ENCODE measurements around the gene SFRP2.

- TF ChIP-seq CTCF (IDR thresholded peaks at IDR 0.05) (no peak), POLR2A (IDR thresholded peaks at IDR 0.05) (no peak), POLR2AphosphoS5 (IDR thresholded peaks at IDR 0.05; ENCODE audit: insufficient read depth in 1 of 2, low read depth in 1 of 2) (no peak)
Observed at GRCh38 chr4:153787061-153787560, 1.8 kb downstream of the SFRP2 start.
